IMR-90 (cell line): ENCODE data around the gene RAB41.

Source experiments
- BHLHE40 ChIP-seq: fragments of 150-350 bp; IDR thresholded peaks from 2 replicates; pipeline ENCODE4 v1.6.1; 2016; ENCODE audit warnings: mild to moderate bottlenecking, low read depth, low read length
- CEBPB ChIP-seq: IDR thresholded peaks from 2 replicates; pipeline ENCODE4 v1.6.1; 2012; ENCODE audit warnings: low read depth, low read length, improper control_type of control experiment
- CHD1 ChIP-seq: IDR thresholded peaks from 2 replicates; pipeline ENCODE4 v1.6.1; 2012; ENCODE audit warnings: low read depth, low read length, improper control_type of control experiment
- CTCF ChIP-seq: conservative IDR thresholded peaks from 2 replicates; pipeline ENCODE4 v1.5.1; 2012; ENCODE audit warnings: mild to moderate bottlenecking, low read depth, low read length, improper control_type of control experiment
- MAZ ChIP-seq: IDR thresholded peaks from 2 replicates; pipeline ENCODE4 v1.6.1; 2012; ENCODE audit warnings: low read depth, mild to moderate bottlenecking, low read length, improper control_type of control experiment, moderate library complexity, borderline replicate concordance
- POLR2A ChIP-seq: IDR thresholded peaks from 2 replicates; pipeline ENCODE4 v1.6.1; 2012; ENCODE audit warnings: mild to moderate bottlenecking, low read depth, low read length
- TF ChIP-seq, protein P1 (sequence below): fragments of 150-350 bp; IDR thresholded peaks from 2 replicates; pipeline ENCODE4 v1.6.1; 2017; ENCODE audit warnings: mild to moderate bottlenecking, antibody characterized with exemption, low read length, low read depth

- TF ChIP-seq CTCF (no peak), CHD1 (no peak), MAZ (no peak), POLR2A (no peak), BHLHE40 (no peak), CEBPB (no peak)
- TF ChIP-seq, protein P1, sequence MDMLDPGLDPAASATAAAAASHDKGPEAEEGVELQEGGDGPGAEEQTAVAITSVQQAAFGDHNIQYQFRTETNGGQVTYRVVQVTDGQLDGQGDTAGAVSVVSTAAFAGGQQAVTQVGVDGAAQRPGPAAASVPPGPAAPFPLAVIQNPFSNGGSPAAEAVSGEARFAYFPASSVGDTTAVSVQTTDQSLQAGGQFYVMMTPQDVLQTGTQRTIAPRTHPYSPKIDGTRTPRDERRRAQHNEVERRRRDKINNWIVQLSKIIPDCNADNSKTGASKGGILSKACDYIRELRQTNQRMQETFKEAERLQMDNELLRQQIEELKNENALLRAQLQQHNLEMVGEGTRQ = no peak
Measured at GRCh38 chrX:70240751-70241150, 41.2 kb upstream of the RAB41 start.
